ENCODE measurements around the gene OGFOD3.
"Not testable (repeated sequence)": the region's sequence is repeated elsewhere in the genome, so short reads cannot be mapped to it uniquely, and the experiment has no call there.

OGFOD3 gene

DNA sequence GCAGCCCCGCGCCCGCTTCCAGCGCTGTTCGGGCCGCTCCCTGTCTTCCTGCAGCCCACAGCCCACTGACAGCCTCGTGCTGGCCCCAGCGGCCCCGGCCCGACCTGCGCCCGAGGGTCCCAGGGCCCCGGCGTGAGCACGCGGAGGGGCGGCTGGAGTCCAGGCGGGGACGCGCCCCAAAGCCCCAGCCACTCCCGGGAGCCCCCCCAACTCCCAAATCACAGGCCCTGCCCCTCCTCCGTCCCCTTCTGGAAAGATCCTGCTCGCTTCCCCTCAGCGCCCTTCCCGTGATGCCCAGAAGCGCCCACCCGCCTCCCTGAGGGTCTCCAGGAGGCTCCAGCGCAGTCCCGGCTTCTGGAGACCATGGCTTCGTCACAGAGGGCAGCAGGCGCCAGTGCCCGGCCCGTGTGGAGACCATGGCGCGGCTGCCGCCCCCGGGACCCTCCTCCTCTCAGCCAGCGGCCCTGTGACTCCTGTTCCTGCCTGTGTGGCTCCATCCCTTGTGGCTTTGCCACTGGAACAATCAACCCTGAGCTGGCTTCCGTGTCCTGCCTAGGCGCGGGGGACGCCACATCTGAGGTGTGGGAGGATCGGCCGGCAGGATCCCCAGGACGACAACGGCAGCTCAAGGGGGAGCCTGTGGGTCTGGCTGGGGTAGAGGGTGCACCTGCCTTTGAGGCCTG is 42.9 kb downstream of the OGFOD3 start:
- no peak overlapping the region for H3K27ac ChIP-seq
- TF ChIP-seq ZFX (IDR thresholded peaks at IDR 0.05; ENCODE audit: borderline replicate concordance) = no peak
- TF ChIP-seq, protein P1, sequence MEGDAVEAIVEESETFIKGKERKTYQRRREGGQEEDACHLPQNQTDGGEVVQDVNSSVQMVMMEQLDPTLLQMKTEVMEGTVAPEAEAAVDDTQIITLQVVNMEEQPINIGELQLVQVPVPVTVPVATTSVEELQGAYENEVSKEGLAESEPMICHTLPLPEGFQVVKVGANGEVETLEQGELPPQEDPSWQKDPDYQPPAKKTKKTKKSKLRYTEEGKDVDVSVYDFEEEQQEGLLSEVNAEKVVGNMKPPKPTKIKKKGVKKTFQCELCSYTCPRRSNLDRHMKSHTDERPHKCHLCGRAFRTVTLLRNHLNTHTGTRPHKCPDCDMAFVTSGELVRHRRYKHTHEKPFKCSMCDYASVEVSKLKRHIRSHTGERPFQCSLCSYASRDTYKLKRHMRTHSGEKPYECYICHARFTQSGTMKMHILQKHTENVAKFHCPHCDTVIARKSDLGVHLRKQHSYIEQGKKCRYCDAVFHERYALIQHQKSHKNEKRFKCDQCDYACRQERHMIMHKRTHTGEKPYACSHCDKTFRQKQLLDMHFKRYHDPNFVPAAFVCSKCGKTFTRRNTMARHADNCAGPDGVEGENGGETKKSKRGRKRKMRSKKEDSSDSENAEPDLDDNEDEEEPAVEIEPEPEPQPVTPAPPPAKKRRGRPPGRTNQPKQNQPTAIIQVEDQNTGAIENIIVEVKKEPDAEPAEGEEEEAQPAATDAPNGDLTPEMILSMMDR (IDR thresholded peaks at IDR 0.05) = no peak

GRCh38 chr17:82374626-82375331 is 43.6 kb downstream of the OGFOD3 start:
- no peak overlapping the region for H3K27ac ChIP-seq
- TF ChIP-seq ZFX (IDR thresholded peaks at IDR 0.05; ENCODE audit: borderline replicate concordance) = no peak
- TF ChIP-seq, protein P1 (IDR thresholded peaks at IDR 0.05) = no peak

- TF ChIP-seq, protein P1 (IDR thresholded peaks at IDR 0.05) = no peak
- TF ChIP-seq ZFX (IDR thresholded peaks at IDR 0.05; ENCODE audit: borderline replicate concordance) = no peak
- no peak overlapping the region for H3K27ac ChIP-seq
These were observed 44.4 kb downstream of the OGFOD3 start for GRCh38 chr17:82373731-82374625.

- not testable (repeated sequence) for H3K27ac ChIP-seq
These were observed 45.3 kb downstream of the OGFOD3 start for GRCh38 chr17:82373072-82373452.

GRCh38 chr17:82372249-82373071 is 45.9 kb downstream of the OGFOD3 start:
- no peak for TF ChIP-seq ZFX (IDR thresholded peaks at IDR 0.05; ENCODE audit: borderline replicate concordance)
- TF ChIP-seq, protein P1 (IDR thresholded peaks at IDR 0.05) = no peak
- H3K27ac ChIP-seq = no peak overlapping the region

DNA sequence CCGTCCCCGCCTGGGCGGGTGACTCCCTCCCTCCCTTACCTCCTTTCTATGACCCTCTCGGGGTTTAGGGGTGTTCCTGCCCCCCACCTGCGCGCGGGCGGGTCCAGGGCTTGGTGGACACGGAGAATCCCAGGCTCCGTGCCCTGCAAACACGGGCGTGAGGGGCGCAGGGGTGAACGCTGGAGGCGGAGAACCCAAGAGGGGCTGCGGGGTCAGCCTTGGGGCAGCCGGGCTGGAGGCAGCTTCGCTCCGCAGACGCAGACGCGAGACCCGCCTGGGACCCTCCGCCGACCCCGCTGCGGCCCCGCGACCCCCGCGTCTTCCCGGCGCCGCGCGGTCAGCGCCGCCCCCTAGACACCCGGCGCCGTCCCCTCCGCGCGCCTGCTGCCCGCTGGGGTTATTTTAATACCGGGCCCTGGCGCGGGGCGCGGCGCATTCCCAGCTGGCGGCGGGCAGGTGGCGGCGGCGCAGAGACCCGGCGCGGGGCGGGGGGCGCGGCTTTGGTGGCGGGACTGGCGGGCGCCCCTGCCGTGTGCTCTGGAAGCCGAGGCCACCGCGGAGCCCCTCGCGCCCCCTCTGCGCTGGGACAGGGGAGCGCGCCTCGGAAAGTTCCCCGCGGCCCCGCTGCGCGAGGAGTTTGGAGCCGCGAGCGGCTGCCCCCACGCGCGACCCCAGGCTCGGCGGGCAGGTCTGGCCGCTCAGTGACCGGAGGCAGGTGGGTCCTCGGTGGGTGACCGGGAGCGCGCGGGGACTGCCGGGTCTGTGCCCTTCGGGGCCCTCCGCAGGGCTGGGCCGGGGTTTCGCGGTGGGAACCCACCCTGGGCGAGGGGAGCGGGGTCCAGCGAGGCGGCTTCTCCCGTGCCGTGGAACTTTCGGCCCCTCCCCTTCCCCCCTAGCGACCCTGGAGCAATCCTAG is 46.8 kb downstream of the OGFOD3 start, which contains the start of gene UTS2R:
Gene UTS2R, plus strand, starts transcription at position 433 of the 916 bp plus-strand sequence. CDS start 2,560 bp downstream, outside the sequence.
- H3K27ac ChIP-seq = no peak within 1 kb of the TSS

More for the DNA sequence above, 46.8 kb downstream of the OGFOD3 start, which contains the start of gene UTS2R:
- TF ChIP-seq, protein P1 (IDR thresholded peaks at IDR 0.05) = no peak
- no peak for TF ChIP-seq ZFX (IDR thresholded peaks at IDR 0.05; ENCODE audit: borderline replicate concordance)

Data from 22Rv1 (cell line).